Stimulated activated CD4-positive, alpha-beta T cell treated with anti-CD3 and anti-CD28 coated beads, Interleukin-4, amount 100 ng/mL, for 48 hours (primary cell): ENCODE measurements around the gene AFF4.

Experiments used
- DNase-seq, 2 donors: peaks; one replicate each; pipeline ENCODE4 v3.0.0-alpha.2; 2020; ENCODE audit warnings: low read depth in 2 of 2

AFF4 gene

GRCh38 chr5:132854301-132854700 is 109.1 kb downstream of the AFF4 start:
- no peak for DNase-seq

GRCh38 chr5:132853790-132854189 is 109.6 kb downstream of the AFF4 start:
- DNase-seq: no peak

GRCh38 chr5:132853323-132853722 is 110.1 kb downstream of the AFF4 start:
- DNase-seq: no peak

GRCh38 chr5:132850066-132850465 is 113.4 kb downstream of the AFF4 start:
- DNase-seq: no peak

- DNase-seq: no peak
Observed at GRCh38 chr5:132849347-132849746, 114.1 kb downstream of the AFF4 start.

- no peak for DNase-seq
Observed at GRCh38 chr5:132848270-132848669, 115.2 kb downstream of the AFF4 start.

- no peak for DNase-seq
Observed at GRCh38 chr5:132841305-132841704, 122.1 kb downstream of the AFF4 start.

- DNase-seq: no peak
Observed at GRCh38 chr5:132840896-132841295, 122.5 kb downstream of the AFF4 start.

- no peak for DNase-seq
Observed at GRCh38 chr5:132840313-132840712, 123.1 kb downstream of the AFF4 start.

- no peak for DNase-seq
Observed at GRCh38 chr5:132839426-132840301, 123.8 kb downstream of the AFF4 start.

GRCh38 chr5:132838516-132839282 is 124.7 kb downstream of the AFF4 start:
- DNase-seq: no peak

GRCh38 chr5:132837868-132838267 is 125.6 kb downstream of the AFF4 start:
- DNase-seq: no peak

- DNase-seq: no peak
Observed at GRCh38 chr5:132836852-132837251, 126.6 kb downstream of the AFF4 start.

GRCh38 chr5:132834057-132834456 is 129.4 kb downstream of the AFF4 start:
- no peak for DNase-seq

GRCh38 chr5:132832612-132833011 is 130.8 kb downstream of the AFF4 start:
- no peak for DNase-seq

GRCh38 chr5:132831095-132831860 is 132.2 kb downstream of the AFF4 start:
- no peak for DNase-seq

- no peak for DNase-seq
Observed at GRCh38 chr5:132830436-132831094, 132.9 kb downstream of the AFF4 start, which contains the start of gene SHROOM1. Gene SHROOM1, minus strand, starts transcription at chr5:132830647. Its CDS starts 4,507 bp downstream, at chr5:132826140.

- peak; percentile 64 to 65 for DNase-seq
Observed at GRCh38 chr5:132829742-132830435, 133.5 kb downstream of the AFF4 start.

- no peak for DNase-seq
Observed at GRCh38 chr5:132828846-132829494, 134.5 kb downstream of the AFF4 start.

GRCh38 chr5:132827943-132828673 is 135.3 kb downstream of the AFF4 start:
- no peak for DNase-seq
